ENCODE results near the gene MYO9B. TPM values are rescaled to one million over a fixed set of nuclear protein-coding genes. Genes with fewer than 3 reads are reported as not detected.

MYO9B gene
- total RNA-seq, 1 experiment from 2014 or later = 79.4 TPM

- no TSS peak for BruUV-seq (replicated peaks)
- Histone ChIP-seq H3K4me3 (ENCODE audit: low read depth in 2 of 2, low read length in 2 of 2) (peak overlapping the region in 1 of 2 experiments; percentile 39; a peak in 2 of 4 replicates), H3K9me3 (ENCODE audit: control insufficient read depth, insufficient read depth, low read depth, low read length) (no peaks in the 10 kb centered on the region), H3K27ac (ENCODE audit: low read length) (peak overlapping the region; percentile 87), H3K27me3 (ENCODE audit: control insufficient read depth, insufficient read depth, low read length) (no peaks in the 10 kb centered on the region), H3K4me1 (ENCODE audit: control insufficient read depth, insufficient read depth, low read length) (peaks cover 49% of the 10 kb centered on the region), H3K36me3 (ENCODE audit: control insufficient read depth, insufficient read depth, low read length) (peaks cover 5% of the 10 kb centered on the region)
- CTCF ChIA-PET = no interaction called here
- intact Hi-C loops (cut with micrococcal nuclease; ENCODE audit: unreplicated experiment) (no loop called here), in situ Hi-C loops (cut with HindIII; ENCODE audit: low pct_unique_long_range_greater_than_20kb, low sequenced_read_pairs) (no loop called here)
- no peak for ATAC-seq
- POLR2A ChIA-PET = no interaction called here
- TF ChIP-seq REST (IDR thresholded peaks at IDR 0.05; ENCODE audit: insufficient read depth in 1 of 2, low read depth in 2 of 2, low read length in 1 of 2) (no peak), SIN3A (IDR thresholded peaks at IDR 0.05; ENCODE audit: borderline replicate concordance, insufficient read depth, low read depth, low read length) (no peak), CTCF (IDR thresholded peaks at IDR 0.05) (no peak), POLR2AphosphoS5 (IDR thresholded peaks at IDR 0.05; ENCODE audit: low read depth, low read length) (no peak), TCF7L2 (IDR thresholded peaks at IDR 0.05; ENCODE audit: low read depth, low read length) (no peak)
- DNase-seq (ENCODE audit: low read depth, low spot score) = no peak
These were observed 164.6 kb downstream of the MYO9B start for GRCh38 chr19:17240062-17240752.

GRCh38 chr19:17240826-17241399, 165.3 kb downstream of the MYO9B start:
- Histone ChIP-seq H3K27me3 (ENCODE audit: control insufficient read depth, insufficient read depth, low read length) (no peaks in the 10 kb centered on the region), H3K9me3 (ENCODE audit: control insufficient read depth, insufficient read depth, low read depth, low read length) (no peaks in the 10 kb centered on the region), H3K4me3 (ENCODE audit: low read depth in 2 of 2, low read length in 2 of 2) (peak overlapping the region in 1 of 2 experiments; percentile 39; a peak in 2 of 4 replicates), H3K4me1 (ENCODE audit: control insufficient read depth, insufficient read depth, low read length) (peaks cover 49% of the 10 kb centered on the region), H3K27ac (ENCODE audit: low read length) (peak overlapping the region; percentile 87), H3K36me3 (ENCODE audit: control insufficient read depth, insufficient read depth, low read length) (peaks cover 5% of the 10 kb centered on the region)
- intact Hi-C loops (cut with micrococcal nuclease; ENCODE audit: unreplicated experiment) (no loop called here), in situ Hi-C loops (cut with HindIII; ENCODE audit: low pct_unique_long_range_greater_than_20kb, low sequenced_read_pairs) (no loop called here)
- DNase-seq (ENCODE audit: low read depth, low spot score) (no peak), ATAC-seq (no peak)
- CTCF ChIA-PET = interaction anchor here (0.6 kb wide), 1 partner anchor 14 kb away, joined by 3 read pairs; no protein-coding TSS in a partner anchor
- BruUV-seq (replicated peaks) = no TSS peak
- POLR2A ChIA-PET = no interaction called here
- no peak for TF ChIP-seq POLR2AphosphoS5 (IDR thresholded peaks at IDR 0.05; ENCODE audit: low read depth, low read length)
- no peak for TF ChIP-seq REST (IDR thresholded peaks at IDR 0.05; ENCODE audit: insufficient read depth in 1 of 2, low read depth in 2 of 2, low read length in 1 of 2)
- TF ChIP-seq CTCF (IDR thresholded peaks at IDR 0.05) = no peak
- TF ChIP-seq SIN3A (IDR thresholded peaks at IDR 0.05; ENCODE audit: borderline replicate concordance, insufficient read depth, low read depth, low read length) = no peak
- no peak for TF ChIP-seq TCF7L2 (IDR thresholded peaks at IDR 0.05; ENCODE audit: low read depth, low read length)

Measured in Panc1 (cell line).